ENCODE results near the gene PUS3.
A peak's percentile ranks its signal among the peaks of the same experiment; 100 is the strongest.

The PUS3 gene

DNA sequence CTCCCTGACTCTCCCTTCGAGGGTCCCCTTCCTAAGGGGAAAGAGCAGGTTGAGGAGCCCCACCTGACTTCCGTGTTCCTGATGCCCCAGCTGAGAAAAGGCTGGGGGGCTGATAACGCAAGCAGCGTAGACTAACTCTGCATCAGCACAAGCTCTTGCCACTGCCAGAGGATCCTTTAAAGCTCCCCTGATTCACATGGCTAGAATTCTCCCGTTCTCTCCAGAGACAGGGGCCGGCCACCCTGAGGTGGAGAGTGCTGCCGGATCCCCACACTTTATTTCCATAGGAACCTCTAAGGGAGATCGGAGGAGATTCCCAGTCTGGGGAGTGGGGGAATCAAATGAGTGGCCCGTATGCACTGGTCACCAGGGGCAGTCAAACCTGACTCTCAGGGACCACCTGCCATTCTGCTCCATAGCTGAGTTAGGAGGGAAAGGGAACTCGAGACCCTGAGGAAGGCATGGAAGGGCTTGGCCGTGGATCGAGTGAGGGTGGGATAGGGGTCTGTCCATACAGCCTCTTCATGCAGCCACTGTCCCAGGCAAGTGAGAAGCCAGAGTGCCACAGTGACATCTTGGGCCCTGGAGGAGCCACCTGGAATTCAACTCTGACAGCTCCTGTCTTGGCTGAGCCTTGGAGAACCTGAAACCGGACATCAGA is 41.5 kb upstream of the PUS3 start:
- Mint-ChIP-seq H3K4me1 (peaks cover 3 to 6% of the 10 kb centered on the region in 2 donors), H3K9me3 (no peaks in the 10 kb centered on the region), H3K27me3 (peaks cover 6 to 12% of the 10 kb centered on the region in 2 donors), H3K36me3 (no peaks in the 10 kb centered on the region), H3K27ac (no peak overlapping the region), H3K4me3 (no peak overlapping the region)
- ATAC-seq (replicated peaks) (no peak), DNase-seq (no peak)

DNA sequence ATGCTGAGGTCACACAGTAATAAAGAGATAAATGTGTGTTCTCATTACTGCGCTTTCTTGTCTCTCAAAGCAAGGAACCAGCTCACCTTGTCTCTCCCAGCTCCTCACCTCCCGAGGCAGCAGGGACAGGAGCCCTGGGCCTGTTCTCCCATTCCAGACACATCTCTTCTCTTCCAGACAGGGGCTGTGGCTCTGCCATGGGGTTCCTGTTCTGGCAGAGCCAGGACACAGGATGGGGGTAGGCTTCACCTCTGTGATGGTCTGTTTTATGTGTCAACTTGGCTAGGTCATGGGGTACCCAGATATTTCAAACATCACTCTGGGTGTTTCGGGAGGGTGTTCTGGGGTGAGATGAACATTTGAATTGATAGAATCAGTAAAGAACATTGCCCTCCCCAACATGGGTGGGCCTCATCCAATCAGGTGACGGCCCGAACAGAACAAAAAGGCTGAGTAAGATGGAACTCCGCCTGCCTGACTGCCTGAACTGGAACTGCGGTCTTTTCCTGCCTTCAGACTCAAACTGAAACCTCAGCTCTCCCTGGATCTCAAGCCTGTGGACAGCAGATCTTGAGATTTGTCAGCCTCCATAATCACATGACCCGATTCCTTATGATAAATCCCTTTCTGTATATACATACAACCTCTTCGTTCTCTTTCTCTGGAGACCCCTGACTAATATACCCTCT is 40.8 kb upstream of the PUS3 start:
- H3K27me3 Mint-ChIP-seq: peaks cover 6 to 12% of the 10 kb centered on the region in 2 donors
- no peaks in the 10 kb centered on the region for H3K9me3 Mint-ChIP-seq
- ATAC-seq (replicated peaks) (no peak), DNase-seq (no peak)
- H3K27ac Mint-ChIP-seq: no peak overlapping the region
- H3K4me1 Mint-ChIP-seq: peaks cover 3 to 6% of the 10 kb centered on the region in 2 donors
- H3K4me3 Mint-ChIP-seq: no peak overlapping the region
- H3K36me3 Mint-ChIP-seq: no peaks in the 10 kb centered on the region

DNA sequence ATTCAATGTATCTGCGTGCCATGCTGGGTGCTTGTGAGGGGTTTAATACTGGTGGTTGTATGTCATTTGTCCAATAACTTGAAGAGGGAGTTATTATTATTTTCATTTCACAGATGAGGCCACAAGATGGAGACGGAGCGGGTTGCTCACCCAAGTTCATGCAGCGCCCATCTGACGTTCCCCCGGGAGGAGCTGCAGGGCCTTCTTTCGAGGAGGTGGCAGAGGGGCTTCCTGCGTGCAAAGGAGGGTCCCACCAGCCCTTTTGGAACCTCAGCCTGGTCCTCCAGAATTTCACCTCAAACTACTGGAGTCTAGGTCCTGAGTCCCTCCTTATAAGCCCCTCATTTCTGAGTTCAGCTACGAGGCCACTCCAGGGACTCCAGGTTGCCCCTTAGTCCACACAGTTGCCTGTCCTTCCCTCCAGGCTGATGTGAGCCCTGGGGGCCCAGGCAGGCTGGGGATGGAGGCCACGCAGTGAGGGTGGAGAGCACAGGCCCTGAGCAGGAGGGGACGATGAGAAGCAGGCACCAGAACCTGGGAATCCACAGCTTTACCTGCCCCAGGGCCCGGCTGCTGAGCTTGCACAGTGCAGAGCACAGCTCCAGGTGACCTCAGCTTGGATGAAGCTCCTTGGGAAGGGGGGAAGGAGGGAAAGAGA is 39.9 kb upstream of the PUS3 start:
- no peak for ATAC-seq (replicated peaks)
- Mint-ChIP-seq H3K27ac (no peak overlapping the region), H3K36me3 (no peaks in the 10 kb centered on the region), H3K4me3 (no peak overlapping the region), H3K4me1 (peaks cover 3 to 6% of the 10 kb centered on the region in 2 donors), H3K9me3 (no peaks in the 10 kb centered on the region), H3K27me3 (peaks cover 6 to 12% of the 10 kb centered on the region in 2 donors)
- no peak for DNase-seq

DNA sequence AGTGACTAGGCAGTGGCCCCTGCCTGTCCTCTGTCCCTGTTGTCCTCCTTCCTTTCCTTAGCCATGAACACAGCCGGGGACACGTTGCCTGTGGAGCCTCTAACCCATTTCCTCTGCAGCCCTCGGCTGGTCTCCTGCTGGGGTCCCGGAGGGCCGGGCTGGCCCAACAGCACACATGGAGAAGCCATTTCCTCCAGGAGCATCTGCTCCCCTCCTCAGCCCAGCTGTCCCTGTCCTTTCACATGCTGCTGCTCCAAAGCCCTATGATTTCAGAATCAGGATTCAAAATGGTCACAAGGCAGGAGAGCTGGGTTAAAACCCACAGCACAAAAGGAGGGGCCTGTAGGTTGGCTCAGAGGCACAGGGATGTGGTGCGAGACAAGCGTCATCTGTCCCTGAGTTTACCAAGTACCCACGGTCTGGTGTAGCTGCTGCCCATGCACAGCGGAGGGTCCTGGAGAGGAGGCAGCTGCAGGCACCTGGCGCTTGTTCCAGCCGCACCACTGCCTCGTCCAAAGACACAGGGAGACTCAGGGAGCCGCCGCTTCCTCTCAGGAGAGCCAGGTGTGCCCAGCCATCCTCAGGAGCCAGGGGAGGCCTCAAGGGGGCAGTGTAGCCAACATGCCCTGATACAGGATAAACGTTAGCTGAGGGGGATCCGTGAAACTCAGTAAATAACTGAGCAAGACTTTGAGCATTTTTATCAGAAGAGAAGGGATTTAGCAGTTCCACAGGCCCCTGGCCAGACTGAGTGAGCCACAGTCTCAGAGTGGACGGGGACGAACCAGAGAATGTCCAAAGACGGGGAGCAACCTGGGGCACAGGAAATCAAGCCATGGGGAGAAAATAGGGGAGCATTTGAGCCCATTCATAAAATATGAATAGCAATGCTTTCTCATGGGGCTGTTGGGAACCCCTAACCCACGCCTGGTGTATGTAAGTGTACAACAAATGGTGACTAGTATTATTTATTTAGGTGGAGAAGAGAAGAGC is 38.9 kb upstream of the PUS3 start:
- peak; percentile 54 to 61 for ATAC-seq (replicated peaks)

DNA sequence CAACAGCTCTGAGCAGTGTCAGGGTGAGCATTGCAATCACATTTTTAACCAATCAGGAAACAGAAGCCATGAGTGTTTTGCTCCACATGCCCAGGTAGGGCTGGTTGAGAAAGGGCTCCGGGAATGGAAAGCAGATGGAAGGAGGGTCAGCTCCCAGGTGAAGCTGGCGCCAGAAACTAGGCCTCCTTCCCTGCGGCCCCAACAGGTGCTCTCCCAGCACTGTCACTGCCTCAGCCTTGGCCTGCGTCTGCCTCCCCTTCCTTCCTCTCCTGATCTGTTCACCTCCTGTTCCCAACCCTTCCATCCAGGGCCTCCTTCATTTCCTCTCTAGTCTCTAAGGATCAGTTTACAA is 38.2 kb upstream of the PUS3 start:
- Mint-ChIP-seq H3K4me1 (peaks cover 3 to 6% of the 10 kb centered on the region in 2 donors), H3K4me3 (no peak overlapping the region), H3K9me3 (no peaks in the 10 kb centered on the region), H3K27me3 (peaks cover 6 to 12% of the 10 kb centered on the region in 2 donors), H3K36me3 (no peaks in the 10 kb centered on the region), H3K27ac (no peak overlapping the region)
- no peak for ATAC-seq (replicated peaks)
- no peak for DNase-seq

More for the DNA sequence above, 38.9 kb upstream of the PUS3 start:
- Mint-ChIP-seq H3K4me1 (peaks cover 3 to 6% of the 10 kb centered on the region in 2 donors), H3K27ac (no peak overlapping the region), H3K9me3 (no peaks in the 10 kb centered on the region), H3K4me3 (no peak overlapping the region), H3K27me3 (peaks cover 6 to 12% of the 10 kb centered on the region in 2 donors), H3K36me3 (no peaks in the 10 kb centered on the region)
- DNase-seq: no peak

DNA sequence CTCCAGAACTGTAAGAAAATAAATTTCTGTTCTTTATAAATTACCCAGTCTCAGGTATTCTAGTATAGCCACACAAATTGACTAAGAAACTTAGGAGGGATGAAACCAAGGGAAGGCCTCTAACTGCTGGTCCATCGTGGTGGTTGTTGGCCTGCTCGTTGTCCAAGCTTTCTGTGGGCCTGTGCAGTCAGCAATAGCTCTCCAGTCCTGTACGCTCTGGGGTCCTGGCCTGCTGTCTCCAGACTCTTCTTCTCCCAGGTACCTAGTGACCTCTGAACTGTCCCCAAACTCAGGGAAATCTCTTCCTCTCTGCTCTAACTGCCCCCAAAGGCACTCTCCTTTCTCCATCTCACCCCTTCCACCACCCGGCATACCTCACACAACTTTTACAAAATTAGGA is 37.1 kb upstream of the PUS3 start:
- Mint-ChIP-seq H3K36me3 (no peaks in the 10 kb centered on the region), H3K4me1 (peaks cover 3 to 6% of the 10 kb centered on the region in 2 donors), H3K27ac (no peak overlapping the region), H3K27me3 (peaks cover 6 to 12% of the 10 kb centered on the region in 2 donors), H3K4me3 (no peak overlapping the region), H3K9me3 (no peaks in the 10 kb centered on the region)
- DNase-seq (no peak), ATAC-seq (replicated peaks) (no peak)

DNA sequence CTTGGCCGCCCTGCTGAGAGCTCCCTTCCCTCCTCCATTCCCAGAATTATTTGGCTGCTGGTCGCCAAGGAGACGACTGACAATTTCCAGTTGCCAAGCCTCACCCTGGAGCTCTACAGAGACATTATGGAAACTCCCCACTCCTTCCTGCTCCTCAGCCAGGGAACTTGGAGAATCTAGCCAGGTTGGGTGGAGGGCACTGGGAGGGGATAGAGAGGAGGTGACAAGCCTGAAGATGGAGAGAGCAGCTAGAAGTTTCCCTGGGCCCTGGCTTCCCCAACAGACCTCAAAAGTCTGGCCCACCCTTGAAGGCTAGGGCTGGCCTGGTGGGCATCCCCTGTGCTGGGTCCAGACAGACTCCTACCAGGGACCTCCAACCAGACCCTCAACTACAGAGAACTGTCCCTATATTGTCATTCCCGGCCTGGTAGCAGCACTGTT is 36.1 kb upstream of the PUS3 start:
- no peak overlapping the region for H3K4me3 Mint-ChIP-seq
- peaks cover 3 to 6% of the 10 kb centered on the region in 2 donors for H3K4me1 Mint-ChIP-seq
- DNase-seq: no peak
- ATAC-seq (replicated peaks): no peak
- H3K27me3 Mint-ChIP-seq: peaks cover 6% of the 10 kb centered on the region in 2 donors
- no peaks in the 10 kb centered on the region for H3K36me3 Mint-ChIP-seq
- H3K9me3 Mint-ChIP-seq: no peaks in the 10 kb centered on the region
- H3K27ac Mint-ChIP-seq: no peak overlapping the region

DNA sequence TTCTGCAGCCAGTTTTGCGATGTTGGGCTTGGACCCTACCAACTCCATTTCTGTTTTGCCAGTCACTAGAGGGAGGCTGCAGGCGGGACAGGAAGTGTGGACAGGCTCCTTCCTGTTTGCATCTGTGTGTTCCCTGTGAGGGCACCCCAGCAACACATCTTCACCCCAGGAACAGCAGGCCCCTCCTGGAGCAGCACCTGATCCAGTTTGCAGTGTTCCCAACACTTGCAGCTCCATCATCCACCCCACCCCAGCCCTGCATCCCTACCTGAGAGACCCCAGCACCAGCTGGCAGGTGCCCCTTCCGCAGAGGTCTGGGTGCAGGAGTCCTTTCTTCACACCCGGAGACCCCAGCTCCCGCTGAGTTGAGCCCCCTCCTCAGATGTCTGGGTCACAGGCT is 35.4 kb upstream of the PUS3 start:
- Mint-ChIP-seq H3K4me3 (no peak overlapping the region), H3K36me3 (no peaks in the 10 kb centered on the region), H3K9me3 (no peaks in the 10 kb centered on the region), H3K27me3 (peaks cover 6 to 7% of the 10 kb centered on the region in 2 donors), H3K4me1 (peaks cover 3 to 6% of the 10 kb centered on the region in 2 donors), H3K27ac (no peak overlapping the region)
- DNase-seq (no peak), ATAC-seq (replicated peaks) (no peak)

DNA sequence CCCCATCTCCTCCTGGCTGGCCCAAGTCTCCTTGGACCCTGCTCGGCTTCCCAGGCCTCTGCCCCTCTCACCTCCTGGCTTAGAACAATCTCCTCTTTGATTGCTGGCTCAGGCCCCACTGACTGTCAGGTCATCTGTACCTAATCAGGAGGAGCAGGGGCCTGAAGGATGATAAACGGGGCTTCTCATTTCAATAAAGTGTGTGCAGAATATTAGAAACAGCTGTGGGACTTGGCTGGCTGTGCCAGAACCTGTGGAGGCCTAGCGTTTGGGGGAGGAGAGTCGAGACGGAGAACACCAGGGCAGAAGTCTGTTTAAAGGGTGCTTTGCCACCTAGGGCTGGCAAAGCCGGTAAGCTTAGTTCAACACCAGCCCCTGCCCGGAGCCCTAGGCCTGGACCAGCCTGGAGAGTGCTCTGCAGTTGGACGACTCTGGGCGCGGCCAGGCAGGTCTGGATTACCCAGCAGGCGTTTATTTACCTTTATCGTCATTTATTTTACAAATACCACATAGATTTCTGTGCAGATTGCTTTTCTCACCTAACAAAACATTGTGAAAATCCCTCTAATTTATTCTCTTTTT is 32.7 kb upstream of the PUS3 start:
- H3K4me3 Mint-ChIP-seq: no peak overlapping the region

DNA sequence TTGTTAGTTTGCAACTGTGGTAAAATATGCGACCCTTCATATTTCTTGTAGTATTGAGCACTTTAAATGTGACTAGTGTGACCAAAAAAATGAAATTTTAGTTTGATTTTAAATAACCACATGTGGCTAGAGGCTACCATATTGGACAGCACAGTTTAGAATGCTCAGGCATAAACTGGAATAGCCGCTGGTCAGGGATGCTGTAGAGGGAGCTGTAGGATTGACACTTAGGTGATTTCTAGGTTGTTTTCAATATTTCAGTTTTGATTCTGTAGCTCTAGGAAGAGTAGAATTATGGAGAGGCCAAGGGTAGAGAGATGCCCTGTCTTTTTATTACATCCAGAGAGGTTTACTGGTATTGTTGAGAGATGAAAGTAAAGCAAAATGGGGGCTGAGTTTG is 32.0 kb upstream of the PUS3 start:
- no peak overlapping the region for H3K4me3 Mint-ChIP-seq
- ATAC-seq (replicated peaks) (no peak), DNase-seq (no peak)
- no peaks in the 10 kb centered on the region for H3K36me3 Mint-ChIP-seq
- H3K9me3 Mint-ChIP-seq: no peaks in the 10 kb centered on the region
- H3K27me3 Mint-ChIP-seq: peaks cover 7 to 13% of the 10 kb centered on the region in 2 donors
- no peaks in the 10 kb centered on the region for H3K4me1 Mint-ChIP-seq
- no peak overlapping the region for H3K27ac Mint-ChIP-seq

More for the DNA sequence above, 32.7 kb upstream of the PUS3 start:
- H3K36me3 Mint-ChIP-seq: no peaks in the 10 kb centered on the region
- H3K9me3 Mint-ChIP-seq: no peaks in the 10 kb centered on the region
- no peak for DNase-seq
- H3K27me3 Mint-ChIP-seq: peaks cover 6 to 12% of the 10 kb centered on the region in 2 donors
- ATAC-seq (replicated peaks): no peak
- H3K4me1 Mint-ChIP-seq: no peaks in the 10 kb centered on the region
- H3K27ac Mint-ChIP-seq: no peak overlapping the region

DNA sequence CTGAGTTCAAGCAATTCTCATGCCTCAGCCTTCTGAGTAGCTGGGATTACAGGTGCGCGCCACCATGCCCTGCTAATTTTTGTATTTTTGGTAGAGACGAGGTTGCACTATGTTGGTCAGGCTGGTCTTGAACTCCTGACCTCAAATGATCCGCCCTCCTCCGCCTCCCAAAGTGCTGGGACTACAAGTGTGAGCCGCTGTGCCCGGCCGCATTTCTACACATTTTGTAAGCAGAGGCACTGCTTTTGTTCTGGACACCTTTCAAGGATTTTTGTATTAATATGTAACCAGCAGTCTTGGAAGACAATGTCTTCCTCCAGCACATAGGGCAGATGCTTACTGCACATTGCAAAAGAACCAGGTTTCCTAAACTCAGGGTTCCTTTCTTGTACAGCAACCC is 31.5 kb upstream of the PUS3 start:
- Mint-ChIP-seq H3K27ac (no peak overlapping the region), H3K9me3 (no peaks in the 10 kb centered on the region), H3K4me1 (no peaks in the 10 kb centered on the region), H3K36me3 (no peaks in the 10 kb centered on the region), H3K27me3 (peaks cover 13 to 19% of the 10 kb centered on the region in 2 donors), H3K4me3 (no peak overlapping the region)
- ATAC-seq (replicated peaks) (no peak), DNase-seq (no peak)

DNA sequence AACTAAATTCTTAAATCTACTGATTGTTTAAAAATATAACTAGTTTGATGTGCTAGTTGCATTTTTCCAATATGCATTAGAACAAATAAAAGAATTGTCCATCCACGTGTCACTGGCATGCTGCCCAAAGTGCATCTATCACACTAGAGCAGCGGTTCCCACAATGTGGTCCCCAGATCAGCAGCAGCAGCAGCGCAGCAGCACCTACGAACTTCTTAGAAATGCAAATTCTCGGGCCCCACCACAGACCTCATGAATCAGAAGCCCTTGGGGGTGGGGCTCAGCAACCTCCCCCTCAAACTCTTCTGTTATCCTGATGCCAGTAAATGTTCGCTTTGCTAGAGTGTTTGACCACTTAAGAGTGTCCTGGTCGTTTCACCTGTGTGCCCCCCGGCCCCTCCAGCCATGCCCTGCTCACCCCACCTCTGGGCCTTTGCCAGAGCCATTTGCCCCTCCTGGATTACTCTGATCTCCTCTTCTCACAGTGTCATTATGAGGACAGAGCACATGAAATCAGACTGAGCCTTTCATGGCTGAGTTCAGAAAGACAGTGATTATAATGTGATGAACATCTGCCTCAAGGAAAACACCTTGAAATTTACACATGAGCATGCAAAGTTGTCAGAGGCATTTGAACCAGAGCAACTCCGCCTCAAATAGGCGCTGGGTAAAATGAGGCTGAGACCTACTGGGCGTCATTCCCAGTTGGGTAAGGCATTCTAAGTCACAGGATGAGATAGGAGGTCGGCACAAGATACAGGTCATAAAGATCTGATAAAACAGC is 30.2 kb upstream of the PUS3 start:
- Mint-ChIP-seq H3K36me3 (no peaks in the 10 kb centered on the region), H3K27ac (no peak overlapping the region), H3K4me3 (no peak overlapping the region), H3K4me1 (no peaks in the 10 kb centered on the region), H3K9me3 (no peaks in the 10 kb centered on the region), H3K27me3 (peaks cover 16 to 24% of the 10 kb centered on the region in 2 donors)
- ATAC-seq (replicated peaks) (no peak), DNase-seq (no peak)

DNA sequence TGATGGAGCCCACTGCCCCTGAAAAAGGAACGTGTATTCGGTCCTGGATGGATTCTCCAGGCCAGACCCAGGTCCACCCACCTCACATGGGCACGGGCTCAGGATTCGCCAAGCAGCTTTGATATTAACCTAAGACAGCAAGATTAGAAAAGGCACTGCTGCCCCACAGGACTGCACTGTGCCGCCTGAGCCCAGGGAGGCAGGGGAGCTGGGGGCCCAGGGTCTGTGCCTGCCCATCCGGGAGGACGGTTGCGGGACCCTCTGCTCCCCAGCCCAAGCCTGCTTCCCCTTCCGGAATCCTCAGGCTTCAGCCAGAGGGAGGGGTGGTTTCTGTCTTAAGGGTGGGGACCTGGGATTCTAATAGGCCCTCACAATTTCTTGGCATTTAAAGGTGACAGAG is 29.3 kb upstream of the PUS3 start:
- Mint-ChIP-seq H3K27me3 (peaks cover 16 to 24% of the 10 kb centered on the region in 2 donors), H3K4me3 (no peak overlapping the region), H3K27ac (no peak overlapping the region), H3K36me3 (no peaks in the 10 kb centered on the region), H3K9me3 (no peaks in the 10 kb centered on the region), H3K4me1 (no peaks in the 10 kb centered on the region)
- DNase-seq (no peak), ATAC-seq (replicated peaks) (no peak)
